Ascending aorta (tissue), 2 donors: ENCODE results near the gene TMEM134. TPM values are rescaled to one million over a fixed set of nuclear protein-coding genes. Genes with fewer than 3 reads are reported as not detected.

Experiments
- DNase-seq, 2 donors: peaks; one replicate each; pipeline ENCODE4 v3.0.0-alpha.2; 2019; ENCODE audit warnings: low spot score in 2 of 2
- H3K27ac ChIP-seq, 2 donors: fragments of 200-600 bp; sonication (generic); one replicate each; pipeline ENCODE4 v1.5.1; 2016 to 2017; ENCODE audit warnings: mild to moderate bottlenecking in 1 of 2
- H3K27me3 ChIP-seq: fragments of 200-600 bp; sonication (generic); one replicate; pipeline ENCODE4 v1.5.1; 2017
- H3K36me3 ChIP-seq, 2 donors: fragments of 200-600 bp; sonication (generic); one replicate each; pipeline ENCODE4 v1.5.1; 2016
- H3K4me1 ChIP-seq, 2 donors: fragments of 200-600 bp; sonication (generic); one replicate each; pipeline ENCODE4 v1.5.1; 2016 to 2017; ENCODE audit warnings: mild to moderate bottlenecking in 1 of 2
- H3K4me3 ChIP-seq, 2 donors: fragments of 200-600 bp; sonication (generic); one replicate each; pipeline ENCODE4 v1.5.1; 2016 to 2017; ENCODE audit warnings: mild to moderate bottlenecking in 1 of 2
- H3K9me3 ChIP-seq, 2 donors: fragments of 200-600 bp; sonication (generic); one replicate each; pipeline ENCODE4 v1.5.1; 2016
- CTCF ChIP-seq, 3 experiments: fragments of 200-600 bp in 2 of 3; fragments of 450-650 bp in 1 of 3; sonication (generic) in 2 of 3; IDR thresholded peaks; one replicate each; pipeline ENCODE4 v1.5.1; 2016 to 2019; ENCODE audit warnings: antibody characterized with exemption in 3 of 3, mild to moderate bottlenecking in 1 of 3, moderate library complexity in 1 of 3
- intact Hi-C: fragments of 100-400 bp; cut with DNase I; formaldehyde crosslinking; loops from one replicate; pipeline ENCODE4 v1.15.1; 2023
- total RNA-seq: library from RNA; depleted of rRNA; stranded (reverse); fragments of >200 nt; gene quantifications from one replicate; pipeline ENCODE4 v1.1.0, GENCODE V29; 2016

The TMEM134 gene
- total RNA-seq, 1 donor from 2014 or later, result 189 TPM

GRCh38 chr11:67455054-67455453 is 14.0 kb downstream of the TMEM134 start, which contains the start of gene CABP4:
CABP4 (plus strand) TSS chr11:67455354; CDS start chr11:67455424, 70 bp downstream.
- no peak for TF ChIP-seq CTCF (IDR thresholded peaks at IDR 0.05)
- Histone ChIP-seq H3K4me3 (no peak within 1 kb of the TSS), H3K36me3 (no peaks in the 10 kb centered on the region), H3K27ac (no peak within 1 kb of the TSS), H3K4me1 (no peaks in the 10 kb centered on the region), H3K9me3 (no peaks in the 10 kb centered on the region), H3K27me3 (no peaks in the 10 kb centered on the region)
- intact Hi-C loops, result no loop called here
- no peak for DNase-seq

GRCh38 chr11:67453816-67454732 is 15.0 kb downstream of the TMEM134 start:
- Histone ChIP-seq H3K9me3 (no peaks in the 10 kb centered on the region), H3K36me3 (no peaks in the 10 kb centered on the region), H3K4me1 (no peaks in the 10 kb centered on the region), H3K27ac (no peak overlapping the region), H3K27me3 (no peaks in the 10 kb centered on the region), H3K4me3 (no peak overlapping the region)
- no peak for DNase-seq
- intact Hi-C loops, result no loop called here
- TF ChIP-seq CTCF (IDR thresholded peaks at IDR 0.05), result no peak

- H3K4me3 ChIP-seq, result no peak within 1 kb of the TSS
- H3K27me3 ChIP-seq, result no peaks in the 10 kb centered on the region
- intact Hi-C loops, result no loop called here
- TF ChIP-seq CTCF (IDR thresholded peaks at IDR 0.05), result no peak
- DNase-seq, result no peak
- H3K4me1 ChIP-seq, result no peaks in the 10 kb centered on the region
- no peaks in the 10 kb centered on the region for H3K9me3 ChIP-seq
- no peak within 1 kb of the TSS for H3K27ac ChIP-seq
- H3K36me3 ChIP-seq, result no peaks in the 10 kb centered on the region
Measured at GRCh38 chr11:67452141-67452952, 16.7 kb downstream of the TMEM134 start, which contains the start of gene GPR152. GPR152 (minus strand) TSS chr11:67452729; CDS start chr11:67452724, 5 bp downstream.

GRCh38 chr11:67451658-67451976 is 17.4 kb downstream of the TMEM134 start:
- H3K27ac ChIP-seq, result no peak overlapping the region
- no peak for DNase-seq
- no peak overlapping the region for H3K4me3 ChIP-seq
- TF ChIP-seq CTCF (IDR thresholded peaks at IDR 0.05), result no peak
- no peaks in the 10 kb centered on the region for H3K27me3 ChIP-seq
- H3K4me1 ChIP-seq, result no peaks in the 10 kb centered on the region
- H3K36me3 ChIP-seq, result no peaks in the 10 kb centered on the region
- no peaks in the 10 kb centered on the region for H3K9me3 ChIP-seq
- intact Hi-C loops, result no loop called here

- H3K36me3 ChIP-seq, result no peaks in the 10 kb centered on the region
- DNase-seq, result no peak
- TF ChIP-seq CTCF (IDR thresholded peaks at IDR 0.05), result no peak
Measured at GRCh38 chr11:67450796-67451657, 18.0 kb downstream of the TMEM134 start.

More at GRCh38 chr11:67450796-67451657, 18.0 kb downstream of the TMEM134 start:
- no peak overlapping the region for H3K4me3 ChIP-seq
- H3K27me3 ChIP-seq, result no peaks in the 10 kb centered on the region
- H3K9me3 ChIP-seq, result no peaks in the 10 kb centered on the region
- no peaks in the 10 kb centered on the region for H3K4me1 ChIP-seq
- H3K27ac ChIP-seq, result no peak overlapping the region
- intact Hi-C loops, result no loop called here
